Measurements from ENCODE around the gene PLSCR5. TPM values are rescaled to one million over a fixed set of nuclear protein-coding genes. Genes with fewer than 3 reads are reported as not detected.

PLSCR5 gene
- total and polyA plus RNA-seq, 2 donors (not counting 3 experiments of a cell fraction or from before 2014, with no cell fraction given), result not detected

GRCh38 chr3:146547235-146547835, 57.8 kb downstream of the PLSCR5 start:
- H3K4me2 ChIP-seq (ENCODE audit: insufficient read depth, low read length), result no peak overlapping the region
- no peak for TF ChIP-seq MYC (IDR thresholded peaks at IDR 0.05; ENCODE audit: low read depth, low read length)
- no peak for TF ChIP-seq CTCF (IDR thresholded peaks at IDR 0.05; ENCODE audit: extremely low read depth in 1 of 2, insufficient read depth in 1 of 2, low read depth in 1 of 2, low read length in 2 of 2)
- TF ChIP-seq JUN (IDR thresholded peaks at IDR 0.05; ENCODE audit: borderline replicate concordance, insufficient read depth, insufficient read length, low read depth), result no peak
- TF ChIP-seq GATA2 (IDR thresholded peaks at IDR 0.05; ENCODE audit: insufficient read depth, insufficient read length, low read depth, low read length), result no peak
- TF ChIP-seq FOS (IDR thresholded peaks at IDR 0.05; ENCODE audit: borderline replicate concordance, insufficient read depth, low read length), result no peak
- TF ChIP-seq EZH2 (IDR thresholded peaks at IDR 0.05; ENCODE audit: borderline replicate concordance, low read depth, low read length, severe bottlenecking), result no peak
- no peak for TF ChIP-seq POLR2A (IDR thresholded peaks at IDR 0.05; ENCODE audit: low read depth, low read length)
- no peak for TF ChIP-seq POLR2AphosphoS5 (IDR thresholded peaks at IDR 0.05; ENCODE audit: insufficient read depth, low read depth, low read length)
- TF ChIP-seq MAX (IDR thresholded peaks at IDR 0.05; ENCODE audit: insufficient read depth, insufficient read length), result no peak
- no peaks in the 10 kb centered on the region for H3K9me1 ChIP-seq (replicated peaks; ENCODE audit: control insufficient read depth, extremely low read depth, insufficient read depth, low read length)
- no peak overlapping the region for H3K9ac ChIP-seq (replicated peaks; ENCODE audit: extremely low read depth, insufficient read depth, low read length)
- CTCF ChIA-PET, result interaction anchor here (1.2 kb wide), 1 partner anchor 42 kb away, joined by 3 read pairs; no protein-coding TSS in a partner anchor
- H3K9me3 ChIP-seq (replicated peaks; ENCODE audit: control insufficient read depth, insufficient read depth, low read length), result no peaks in the 10 kb centered on the region
- no peaks in the 10 kb centered on the region for H4K20me1 ChIP-seq (replicated peaks; ENCODE audit: control insufficient read depth, extremely low read depth, insufficient read depth, low read length)
- peaks cover 15% of the 10 kb centered on the region for H3K79me2 ChIP-seq (ENCODE audit: control insufficient read depth, insufficient read depth, low read length)
- BruUV-seq (replicated peaks), result no TSS peak
- no peaks in the 10 kb centered on the region for H3K27me3 ChIP-seq (ENCODE audit: control insufficient read depth in 2 of 2, insufficient read depth in 2 of 2, low read length in 2 of 2)
- FAIRE-seq, result no peak
- peaks cover 5% of the 10 kb centered on the region for H3K4me1 ChIP-seq (ENCODE audit: control insufficient read depth, extremely low read depth, insufficient read depth, low read length)
- POLR2A ChIA-PET, result no interaction called here
- intact Hi-C loops (cut with micrococcal nuclease), result no loop called here
- H3K27ac ChIP-seq (ENCODE audit: insufficient read depth, low read depth, low read length), result no peak overlapping the region
- no peaks in the 10 kb centered on the region for H3K36me3 ChIP-seq (ENCODE audit: control insufficient read depth in 2 of 2, extremely low read depth in 1 of 2, insufficient read depth in 2 of 2, low read length in 2 of 2)
- no peak for DNase-seq (ENCODE audit: low read depth, low spot score)
- dilution Hi-C loops (cut with MboI; ENCODE audit: extremely low pct_ligation_motif_present, low sequenced_read_pairs), result no loop called here
- no peak overlapping the region for H2AFZ ChIP-seq (ENCODE audit: low read depth, low read length)
- no peak overlapping the region for H3K4me3 ChIP-seq (replicated peaks in 1 of 3; ENCODE audit: insufficient read depth in 1 of 3, low read depth in 1 of 3, low read length in 3 of 3)

Data from endothelial cell of umbilical vein (primary cell).